Tibial artery (tissue), 4 donors: ENCODE data around the gene CELA1.

Experiments
- DNase-seq, 2 donors: peaks; one replicate each; pipeline ENCODE4 v3.0.0-alpha.2; 2019
- H3K27ac ChIP-seq, 2 donors: fragments of 200-600 bp; sonication (generic) in 1 of 2; 1 replicate in 1 of 2; 2 replicates in 1 of 2; pipeline ENCODE4 v1.5.1; 2018 to 2019; ENCODE audit warnings: mild to moderate bottlenecking in 1 of 2
- H3K27me3 ChIP-seq, 2 donors: fragments of 200-600 bp; sonication (generic) in 1 of 2; one replicate each; pipeline versions ENCODE4 v1.5.1 to v1.6.0; 2016 to 2019
- H3K36me3 ChIP-seq, 3 donors: fragments of 200-600 bp; sonication (generic) in 2 of 3; one replicate each; pipeline ENCODE4 v1.5.1; 2016 to 2019; ENCODE audit warnings: mild to moderate bottlenecking in 2 of 3
- H3K4me1 ChIP-seq, 4 donors: fragments of 200-600 bp; sonication (generic) in 2 of 4; 1 replicate in 3 of 4; 2 replicates in 1 of 4; pipeline ENCODE4 v1.5.1; 2016 to 2019
- H3K4me3 ChIP-seq, 2 donors: fragments of 200-600 bp; sonication (generic) in 1 of 2; 1 replicate in 1 of 2; 2 replicates in 1 of 2; pipeline ENCODE4 v1.5.1; 2018 to 2019; ENCODE audit warnings: mild to moderate bottlenecking in 2 of 2
- H3K9me3 ChIP-seq, 3 donors: fragments of 200-600 bp; sonication (generic) in 1 of 3; one replicate each; pipeline ENCODE4 v1.5.1; 2016 to 2019
- CTCF ChIP-seq, 2 experiments: fragments of 200-600 bp in 1 of 2; fragments of 450-650 bp in 1 of 2; IDR thresholded peaks; one replicate each; pipeline ENCODE4 v1.5.1; 2017 to 2019; ENCODE audit warnings: antibody characterized with exemption in 2 of 2, mild to moderate bottlenecking in 1 of 2, moderate library complexity in 1 of 2
- intact Hi-C: fragments of 100-400 bp; cut with DNase I; formaldehyde crosslinking; loops from one replicate; pipeline ENCODE4 v1.15.0; 2023; ENCODE audit warnings: low total_unique reads

Gene CELA1

GRCh38 chr12:51346581-51346980, at the start of gene CELA1:
CELA1 (minus strand) TSS chr12:51346679; CDS start chr12:51346638, 41 bp downstream.
- H3K9me3 ChIP-seq, result no peaks in the 10 kb centered on the region
- DNase-seq, result no peak
- no peak within 1 kb of the TSS for H3K4me3 ChIP-seq
- H3K4me1 ChIP-seq, result no peaks in the 10 kb centered on the region
- no peak within 1 kb of the TSS for H3K27ac ChIP-seq
- H3K36me3 ChIP-seq, result no peaks in the 10 kb centered on the region
- intact Hi-C loops, result no loop called here
- no peak for TF ChIP-seq CTCF (IDR thresholded peaks at IDR 0.05)
- no peaks in the 10 kb centered on the region for H3K27me3 ChIP-seq

GRCh38 chr12:51395283-51396230, 49.1 kb upstream of the CELA1 start:
- intact Hi-C loops, result loop anchor here (2.0 kb wide), 1 partner anchor 59 kb away; no protein-coding TSS in a partner anchor
- DNase-seq, result no peak
- Histone ChIP-seq H3K27me3 (peaks cover 0 to 34% of the 10 kb centered on the region in 2 donors), H3K27ac (no peak overlapping the region), H3K36me3 (no peaks in the 10 kb centered on the region), H3K9me3 (no peaks in the 10 kb centered on the region), H3K4me3 (no peak overlapping the region), H3K4me1 (peaks cover 0 to 25% (median 14%) of the 10 kb centered on the region in 4 donors)
- no peak for TF ChIP-seq CTCF (IDR thresholded peaks at IDR 0.05)

- DNase-seq, result no peak
- no peaks in the 10 kb centered on the region for H3K9me3 ChIP-seq
- H3K36me3 ChIP-seq, result no peaks in the 10 kb centered on the region
- no peak for TF ChIP-seq CTCF (IDR thresholded peaks at IDR 0.05)
- H3K27me3 ChIP-seq, result peaks cover 0 to 28% of the 10 kb centered on the region in 2 donors
- H3K27ac ChIP-seq, result no peak overlapping the region
- intact Hi-C loops, result loop anchor here (2.0 kb wide), 1 partner anchor 61 kb away; no protein-coding TSS in a partner anchor
- H3K4me1 ChIP-seq, result peaks cover 0 to 28% (median 14%) of the 10 kb centered on the region in 4 donors
- no peak overlapping the region for H3K4me3 ChIP-seq
Measured at GRCh38 chr12:51393676-51394545, 47.4 kb upstream of the CELA1 start.

GRCh38 chr12:51392556-51393237, 46.2 kb upstream of the CELA1 start:
- TF ChIP-seq CTCF (IDR thresholded peaks at IDR 0.05), result no peak
- intact Hi-C loops, result no loop called here
- DNase-seq, result no peak
- peaks cover 0 to 25% of the 10 kb centered on the region in 2 donors for H3K27me3 ChIP-seq
- H3K27ac ChIP-seq, result no peak overlapping the region
- H3K4me1 ChIP-seq, result peaks cover 0 to 28% (median 14%) of the 10 kb centered on the region in 4 donors
- no peaks in the 10 kb centered on the region for H3K9me3 ChIP-seq
- H3K4me3 ChIP-seq, result peak overlapping the region; percentile 51 to 56
- no peaks in the 10 kb centered on the region for H3K36me3 ChIP-seq
